Measurements from ENCODE around the gene LGALS3.

Gene LGALS3

GRCh38 chr14:55192054-55192621, 63.1 kb downstream of the LGALS3 start:
- no peak for TF ChIP-seq POLR2AphosphoS5 (IDR thresholded peaks at IDR 0.05; ENCODE audit: low read depth, low read length)
- no peak for TF ChIP-seq REST (IDR thresholded peaks at IDR 0.05; ENCODE audit: insufficient read depth in 1 of 2, low read depth in 2 of 2, low read length in 2 of 2)
- TF ChIP-seq SIN3A (IDR thresholded peaks at IDR 0.05; ENCODE audit: borderline replicate concordance, insufficient read depth, low read length) = no peak
- no peak for TF ChIP-seq TAF1 (IDR thresholded peaks at IDR 0.05; ENCODE audit: borderline replicate concordance, insufficient read depth, low read length)
- no peak for TF ChIP-seq FOXP2 (optimal IDR thresholded peaks at IDR 0.05; ENCODE audit: borderline replicate concordance, extremely low read depth, extremely low read length, insufficient read depth)

- no peak for TF ChIP-seq REST (IDR thresholded peaks at IDR 0.05; ENCODE audit: insufficient read depth in 1 of 2, low read depth in 2 of 2, low read length in 2 of 2)
- no peak for TF ChIP-seq SIN3A (IDR thresholded peaks at IDR 0.05; ENCODE audit: borderline replicate concordance, insufficient read depth, low read length)
- no peak for TF ChIP-seq TAF1 (IDR thresholded peaks at IDR 0.05; ENCODE audit: borderline replicate concordance, insufficient read depth, low read length)
- TF ChIP-seq POLR2AphosphoS5 (IDR thresholded peaks at IDR 0.05; ENCODE audit: low read depth, low read length) = no peak
- no peak for TF ChIP-seq FOXP2 (optimal IDR thresholded peaks at IDR 0.05; ENCODE audit: borderline replicate concordance, extremely low read depth, extremely low read length, insufficient read depth)
These were observed 65.8 kb downstream of the LGALS3 start for GRCh38 chr14:55194656-55195355.
